Kidney epithelial cell (primary cell): ENCODE measurements around the gene CUL4A. TPM values are rescaled to one million over a fixed set of nuclear protein-coding genes. Genes with fewer than 3 reads are reported as not detected.

ENCODE experiments used
- DNase-seq: peaks from one replicate; pipeline ENCODE4 v3.0.0-alpha.2; 2010; ENCODE audit warnings: low read depth
- H3K27me3 ChIP-seq: 2 replicates; pipeline ENCODE4 v1.6.0; 2011; ENCODE audit warnings: low read length; ENCODE audit not compliant: control insufficient read depth, insufficient read depth
- H3K36me3 ChIP-seq: 2 replicates; pipeline ENCODE4 v1.5.1; 2011; ENCODE audit warnings: low read length; ENCODE audit not compliant: control insufficient read depth, insufficient read depth
- H3K4me3 ChIP-seq: 2 replicates; pipeline ENCODE4 v1.5.1; 2011; ENCODE audit warnings: low read depth, mild to moderate bottlenecking, control low read depth, low read length
- CTCF ChIP-seq: IDR thresholded peaks from 2 replicates; pipeline ENCODE4 v1.5.1; 2011; ENCODE audit warnings: mild to moderate bottlenecking, moderate library complexity, low read length, control low read depth, inconsistent platforms; ENCODE audit not compliant: insufficient read depth, poor library complexity, severe bottlenecking
- total RNA-seq: library from RNA; depleted of rRNA; stranded (reverse); fragments of >200 nt; gene quantifications from 2 replicates; pipeline ENCODE4 v1.2.3, GENCODE V29; 2015

The CUL4A gene
- total RNA-seq, 1 donor from 2014 or later, result 90.4 TPM

- no peak for TF ChIP-seq CTCF
- H3K4me3 ChIP-seq, result no peak overlapping the region
- no peak for DNase-seq
- peaks cover 3% of the 10 kb centered on the region for H3K36me3 ChIP-seq
- H3K27me3 ChIP-seq, result no peaks in the 10 kb centered on the region
Measured at GRCh38 chr13:113190181-113190580, 19.2 kb upstream of the CUL4A start.

- no peak for TF ChIP-seq CTCF
- no peaks in the 10 kb centered on the region for H3K27me3 ChIP-seq
- H3K36me3 ChIP-seq, result peaks cover 4% of the 10 kb centered on the region
- no peak for DNase-seq
- H3K4me3 ChIP-seq, result no peak overlapping the region
Measured at GRCh38 chr13:113192279-113192678, 17.1 kb upstream of the CUL4A start.

- no peak overlapping the region for H3K4me3 ChIP-seq
- H3K36me3 ChIP-seq, result peaks cover 4% of the 10 kb centered on the region
- H3K27me3 ChIP-seq, result no peaks in the 10 kb centered on the region
- DNase-seq, result no peak
- TF ChIP-seq CTCF, result no peak
Measured at GRCh38 chr13:113192902-113193301, 16.5 kb upstream of the CUL4A start.

- DNase-seq, result no peak
- Histone ChIP-seq H3K36me3 (peaks cover 3% of the 10 kb centered on the region), H3K27me3 (no peaks in the 10 kb centered on the region), H3K4me3 (no peak overlapping the region)
- no peak for TF ChIP-seq CTCF
Measured at GRCh38 chr13:113195360-113195759, 14.1 kb upstream of the CUL4A start.

GRCh38 chr13:113196970-113197737 is 12.3 kb upstream of the CUL4A start:
- no peak for TF ChIP-seq CTCF
- Histone ChIP-seq H3K4me3 (no peak overlapping the region), H3K27me3 (no peaks in the 10 kb centered on the region), H3K36me3 (peaks cover 3% of the 10 kb centered on the region)
- DNase-seq, result no peak

GRCh38 chr13:113201815-113202214 is 7.6 kb upstream of the CUL4A start:
- no peaks in the 10 kb centered on the region for H3K36me3 ChIP-seq
- DNase-seq, result no peak
- H3K4me3 ChIP-seq, result no peak overlapping the region
- H3K27me3 ChIP-seq, result no peaks in the 10 kb centered on the region
- TF ChIP-seq CTCF, result no peak
